GM11168 (cell line): ENCODE measurements around the gene SYT14.
"Not testable (repeated sequence)": the region's sequence is repeated elsewhere in the genome, so short reads cannot be mapped to it uniquely, and the experiment has no call there.

Experiments
- in situ Hi-C: fragments of 300-500 bp; cut with MboI; formaldehyde crosslinking; loops from one replicate; pipeline ENCODE4 v1.12.0; 2022; ENCODE audit warnings: low sequenced_read_pairs; ENCODE audit not compliant: unreplicated experiment

The SYT14 gene

GRCh38 chr1:209931141-209931540, 6.9 kb upstream of the SYT14 start:
- in situ Hi-C loops = no loop called here

DNA sequence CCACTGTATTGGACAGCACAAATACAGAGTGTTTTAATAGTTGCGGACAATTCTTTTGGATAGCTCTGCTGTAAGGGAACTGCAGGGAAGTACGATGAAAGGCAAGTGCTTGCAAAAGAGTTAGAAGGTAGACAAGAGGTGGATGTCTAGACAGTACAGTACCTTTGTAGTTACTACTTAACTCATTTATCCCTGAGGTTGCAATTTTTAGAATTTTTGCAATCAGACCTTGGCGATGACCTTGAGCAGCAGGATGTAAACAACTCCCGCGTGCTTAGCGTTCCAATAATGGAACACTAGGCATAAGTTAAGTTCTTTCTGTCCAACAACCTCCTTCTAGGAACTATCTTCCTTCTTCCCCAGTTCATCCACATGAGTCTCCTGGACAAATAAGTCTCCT, 1.9 kb upstream of the SYT14 start:
- in situ Hi-C loops = no loop called here

DNA sequence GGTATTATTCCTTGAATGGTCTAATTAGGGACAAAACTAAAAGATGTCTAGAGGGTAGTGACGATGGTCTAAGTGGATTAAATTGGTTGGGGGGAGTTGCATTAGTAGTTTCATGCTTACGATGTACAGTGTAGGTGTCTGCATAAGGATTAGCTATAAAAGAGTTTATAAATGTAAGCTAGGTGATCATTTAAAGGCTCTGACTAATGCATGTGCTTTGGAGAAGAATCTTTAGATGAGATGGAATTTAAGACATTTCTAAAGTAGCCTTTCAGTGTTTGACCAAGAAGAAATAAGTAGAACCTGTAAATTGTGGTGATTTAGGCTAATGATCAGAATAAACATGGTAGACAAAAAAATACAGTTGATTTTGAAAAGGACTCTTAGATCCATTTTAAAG, 7.4 kb downstream of the SYT14 start:
- in situ Hi-C loops = loop anchor here (10.0 kb wide), 1 partner anchor 251 kb away; no protein-coding TSS in a partner anchor

DNA sequence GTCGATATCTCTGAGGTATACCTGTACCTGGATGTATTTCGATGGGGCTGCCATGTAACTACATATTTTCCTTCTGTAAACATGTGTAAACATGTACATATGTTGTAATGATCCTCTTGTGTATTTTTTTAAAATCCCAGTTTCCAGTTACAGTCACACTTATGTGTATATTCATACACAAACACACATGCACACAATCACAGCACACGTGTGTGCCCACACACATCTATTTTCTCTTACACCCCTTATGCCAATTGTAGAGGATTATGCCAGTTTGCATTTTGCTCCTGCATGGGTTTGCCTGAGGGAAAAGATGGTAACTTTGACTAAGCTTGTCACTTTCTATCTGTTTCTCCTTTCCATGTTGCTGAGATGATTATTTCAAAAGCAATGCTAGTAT, 10.1 kb downstream of the SYT14 start:
- in situ Hi-C loops = loop anchor here (10.0 kb wide), 1 partner anchor 253 kb away; no protein-coding TSS in a partner anchor

GRCh38 chr1:209956116-209956515, 18.1 kb downstream of the SYT14 start:
- in situ Hi-C loops = no loop called here

- in situ Hi-C loops = no loop called here
Observed at GRCh38 chr1:209959623-209960022, 21.6 kb downstream of the SYT14 start.

- in situ Hi-C loops = no loop called here
Observed at GRCh38 chr1:209960926-209961325, 22.9 kb downstream of the SYT14 start.

DNA sequence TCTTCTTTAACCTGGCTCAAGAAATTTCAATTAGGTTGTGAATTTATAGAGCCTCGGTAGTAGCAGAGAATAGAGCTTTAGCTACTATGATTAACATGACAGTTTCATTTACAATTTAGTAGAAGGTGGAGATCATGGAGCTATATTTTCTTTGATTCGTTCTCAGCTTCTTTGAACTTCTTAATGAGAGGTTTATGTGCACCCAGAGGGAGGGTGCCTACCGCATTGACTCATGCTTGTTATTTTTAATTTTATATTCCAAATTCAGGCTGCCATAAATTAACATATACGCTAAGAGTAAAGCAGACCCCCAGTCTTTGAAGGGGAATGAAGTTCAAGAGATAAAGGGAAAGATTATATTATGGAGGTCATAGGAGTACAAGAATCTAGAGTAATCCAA, 24.4 kb downstream of the SYT14 start:
- in situ Hi-C loops = no loop called here

DNA sequence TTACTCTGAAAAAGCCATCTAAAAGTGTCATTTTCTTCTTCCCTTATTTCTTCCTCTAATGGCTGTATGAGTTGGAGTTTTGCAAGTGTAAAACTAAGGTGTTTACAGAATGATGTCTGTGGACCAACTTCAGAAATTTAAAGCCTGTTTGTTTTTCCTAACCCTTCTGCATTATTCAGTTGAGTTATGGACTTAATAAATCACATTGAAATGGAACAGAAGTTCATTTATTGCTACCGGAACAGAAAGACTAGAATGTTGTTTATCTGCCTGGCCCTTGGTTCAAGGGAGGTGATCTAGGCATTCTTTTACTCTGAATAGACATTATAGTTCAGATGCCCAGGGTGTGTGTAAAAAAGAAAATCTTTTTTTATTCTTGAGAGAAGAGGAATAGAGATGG, 24.8 kb downstream of the SYT14 start:
- in situ Hi-C loops = no loop called here

DNA sequence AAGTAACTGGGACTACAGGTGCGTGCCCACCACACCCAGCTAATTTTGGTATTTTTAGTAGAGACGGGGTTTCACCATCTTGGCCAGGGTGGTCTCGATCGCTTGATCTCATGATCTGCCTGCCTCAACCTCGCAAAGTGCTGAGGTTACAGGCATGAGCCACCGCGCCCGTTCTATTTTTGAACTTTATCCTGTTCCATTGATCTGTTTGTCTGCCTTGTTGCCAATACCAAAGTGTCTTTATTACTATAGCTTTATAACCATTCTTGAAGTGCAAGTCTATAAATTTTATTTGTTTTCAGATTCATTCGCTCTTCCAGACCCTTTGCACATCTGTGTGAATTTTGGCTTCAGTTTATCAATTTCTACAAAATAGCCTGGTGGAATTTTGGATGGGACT, 28.0 kb downstream of the SYT14 start:
- in situ Hi-C loops = no loop called here

DNA sequence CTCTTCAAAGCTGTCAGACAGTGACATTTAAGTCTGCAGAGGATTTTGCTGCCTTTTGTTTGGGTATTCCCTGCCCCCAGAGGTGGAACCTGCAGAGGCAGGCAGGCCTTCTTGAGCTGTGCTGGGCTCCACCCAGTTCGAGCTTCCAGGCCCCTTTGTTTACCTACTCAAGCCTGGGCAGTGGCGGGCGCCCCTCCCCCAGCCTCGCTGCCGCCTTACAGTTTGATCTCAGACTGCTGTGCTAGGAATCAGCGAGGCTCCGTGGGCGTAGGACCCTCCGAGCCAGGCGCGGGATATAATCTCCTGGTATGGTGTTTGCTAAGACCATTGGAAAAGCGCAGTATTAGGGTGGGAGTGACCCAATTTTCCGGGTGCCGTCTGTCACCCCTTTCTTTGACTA, 40.7 kb downstream of the SYT14 start:
- in situ Hi-C loops = not testable (repeated sequence)

DNA sequence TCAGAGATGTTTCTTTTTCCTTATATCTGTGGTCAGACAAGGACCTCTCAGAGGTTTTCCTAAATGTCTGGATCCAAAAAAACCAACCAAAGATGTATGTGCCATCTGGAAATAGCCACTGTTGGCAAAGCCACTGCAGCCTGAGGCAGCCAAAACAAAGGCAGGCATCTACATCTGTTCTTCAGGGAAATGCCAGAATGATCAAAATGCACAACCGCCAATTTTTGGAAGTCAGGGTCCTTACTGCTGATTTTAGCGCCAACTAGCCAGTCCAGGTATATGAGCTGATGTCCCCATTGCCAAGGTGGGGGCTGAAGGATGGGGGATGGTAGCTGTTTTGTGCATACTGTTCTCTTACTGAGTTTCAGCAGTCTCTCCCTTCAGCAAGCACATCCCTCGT, 45.9 kb downstream of the SYT14 start:
- in situ Hi-C loops = loop anchor here (10.0 kb wide), 1 partner anchor 109 kb away; no protein-coding TSS in a partner anchor

DNA sequence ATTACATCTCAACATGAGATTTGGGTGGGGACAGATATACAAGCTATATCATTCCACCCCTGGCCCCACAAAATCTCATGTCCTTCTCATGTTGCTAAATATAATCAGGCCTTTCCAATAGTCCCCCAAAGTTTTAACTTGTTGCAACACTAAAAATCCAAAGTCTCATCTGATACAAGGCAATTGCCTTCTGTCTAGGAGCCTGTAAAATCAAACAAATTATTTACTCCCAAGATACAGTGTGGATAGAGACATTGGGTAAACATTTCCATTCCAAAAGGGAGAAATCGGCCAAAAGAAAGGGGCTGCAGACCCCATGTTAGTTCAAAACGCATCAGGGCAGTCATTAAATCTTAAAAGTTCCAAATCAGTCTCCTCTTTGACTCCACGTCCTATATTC, 47.0 kb downstream of the SYT14 start:
- in situ Hi-C loops = loop anchor here (10.0 kb wide), 1 partner anchor 110 kb away; no protein-coding TSS in a partner anchor

GRCh38 chr1:209988706-209989105, 50.7 kb downstream of the SYT14 start:
- in situ Hi-C loops = loop anchor here (10.0 kb wide), 1 partner anchor 114 kb away; no protein-coding TSS in a partner anchor

DNA sequence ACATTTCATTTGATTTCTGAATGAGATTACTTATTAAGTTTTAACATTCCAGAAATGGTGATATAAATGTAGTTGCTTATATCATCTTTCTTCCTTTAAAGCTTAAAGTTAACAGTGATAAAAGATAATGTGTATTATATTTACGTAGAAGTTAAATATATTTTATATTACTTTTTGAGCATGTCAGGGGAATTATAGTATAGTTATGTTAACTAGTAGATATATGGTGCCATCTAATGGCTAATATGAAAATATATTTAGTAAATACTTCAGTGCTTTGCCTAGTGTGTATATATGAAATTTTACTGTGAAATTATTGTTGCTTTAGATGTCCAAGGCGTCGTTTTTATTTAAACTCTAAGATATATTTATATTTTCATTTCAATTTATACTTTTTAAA, 51.5 kb downstream of the SYT14 start:
- in situ Hi-C loops = loop anchor here (10.0 kb wide), 1 partner anchor 115 kb away; no protein-coding TSS in a partner anchor

- in situ Hi-C loops = no loop called here
Observed at GRCh38 chr1:209993061-209993830, 55.2 kb downstream of the SYT14 start.

DNA sequence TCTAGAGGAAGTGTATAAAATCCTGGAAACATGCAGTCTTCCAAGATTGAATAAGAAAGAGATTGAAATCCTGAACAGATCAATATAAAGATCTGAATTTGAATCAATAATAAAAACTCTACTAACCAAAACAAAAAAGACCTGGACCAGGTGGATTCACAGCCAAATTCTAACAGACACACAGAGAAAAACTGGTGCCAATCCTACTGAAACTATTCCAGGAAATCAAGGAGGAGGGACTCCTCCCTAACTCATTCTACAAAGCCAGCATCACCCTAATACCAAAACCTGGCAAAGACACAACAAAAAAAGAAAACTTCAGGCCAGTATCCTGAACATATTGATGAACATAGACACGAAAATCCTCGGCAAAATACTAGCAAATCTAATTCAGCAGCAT, 58.3 kb downstream of the SYT14 start:
- in situ Hi-C loops = no loop called here

DNA sequence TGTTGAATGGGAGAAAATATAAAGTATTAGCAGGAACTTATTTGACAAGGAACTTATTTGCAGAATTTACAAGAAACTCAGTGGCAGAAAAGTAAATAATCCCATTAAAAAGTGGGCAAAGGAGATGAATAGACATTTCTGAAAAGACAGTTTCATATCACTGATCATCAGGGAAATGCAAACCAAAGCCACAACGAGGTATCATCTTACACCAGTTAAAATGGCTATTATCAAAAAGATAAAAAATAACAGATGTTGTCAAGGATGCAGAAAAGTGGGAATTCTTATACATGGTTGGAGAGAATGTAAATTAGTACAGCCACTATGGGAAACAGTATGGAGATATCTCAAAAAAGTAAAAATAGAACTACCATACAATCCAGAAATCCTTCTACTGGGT, 61.0 kb downstream of the SYT14 start:
- in situ Hi-C loops = no loop called here

DNA sequence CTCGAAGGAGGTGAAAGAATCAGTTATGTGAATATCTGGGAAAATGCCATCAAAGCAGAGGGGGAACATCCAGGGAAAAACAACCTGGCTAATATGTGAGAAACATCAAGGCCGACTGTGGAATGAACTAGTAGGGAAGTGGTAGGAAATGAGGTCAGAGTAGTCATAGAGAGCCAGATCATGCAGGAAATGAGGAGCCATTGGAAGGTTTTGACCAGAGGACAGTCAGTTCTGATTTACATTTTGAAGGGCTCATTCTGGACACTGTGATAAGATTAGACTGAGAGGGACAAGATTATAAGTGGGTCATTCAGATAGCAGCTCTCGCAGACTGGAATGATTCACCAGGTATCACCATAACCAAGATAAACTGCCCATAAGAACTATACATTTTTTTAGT, 63.7 kb downstream of the SYT14 start:
- in situ Hi-C loops = no loop called here

- in situ Hi-C loops = no loop called here
Observed at GRCh38 chr1:210003501-210003900, 65.5 kb downstream of the SYT14 start.

- in situ Hi-C loops = no loop called here
Observed at GRCh38 chr1:210010161-210010560, 72.1 kb downstream of the SYT14 start.
